OCI-LY3 (cell line): ENCODE data around the gene SHROOM3.
"Not testable (repeated sequence)": the region's sequence is repeated elsewhere in the genome, so short reads cannot be mapped to it uniquely, and the experiment has no call there.

ENCODE experiments used
- EZH2phosphoT487 ChIP-seq: fragments of 200-600 bp; shearing (Covaris generic); IDR thresholded peaks from 2 replicates; pipeline ENCODE4 v1.6.1; 2018; ENCODE audit warnings: antibody characterized with exemption, mixed run types, low read depth
- TF ChIP-seq, protein P1 (sequence below): fragments of 200-600, 300-600 bp; sonication (generic); IDR thresholded peaks from 2 replicates; pipeline ENCODE4 v1.5.1; 2014; ENCODE audit warnings: antibody characterized with exemption, low read length, low read depth

DNA sequence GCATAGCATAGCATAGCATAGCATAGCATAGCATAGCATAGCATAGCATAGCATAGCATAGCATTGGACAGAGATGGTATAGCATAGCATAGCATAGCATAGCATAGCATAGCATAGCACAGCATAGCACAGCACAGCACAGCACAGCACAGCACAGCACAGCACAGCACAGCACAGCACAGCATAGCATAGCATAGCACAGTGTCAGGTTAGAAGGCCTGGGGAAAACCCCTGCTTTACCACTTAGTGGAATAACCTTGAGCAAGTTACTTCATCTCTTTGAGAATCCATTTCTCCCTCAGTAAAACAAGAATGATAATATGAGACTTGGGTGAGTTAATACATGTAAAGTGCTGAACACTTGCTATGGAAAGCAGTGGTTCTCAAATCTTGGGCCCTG lies 173.5 kb downstream of the SHROOM3 start:
- not testable (repeated sequence) for TF ChIP-seq EZH2phosphoT487
- TF ChIP-seq, protein P1, sequence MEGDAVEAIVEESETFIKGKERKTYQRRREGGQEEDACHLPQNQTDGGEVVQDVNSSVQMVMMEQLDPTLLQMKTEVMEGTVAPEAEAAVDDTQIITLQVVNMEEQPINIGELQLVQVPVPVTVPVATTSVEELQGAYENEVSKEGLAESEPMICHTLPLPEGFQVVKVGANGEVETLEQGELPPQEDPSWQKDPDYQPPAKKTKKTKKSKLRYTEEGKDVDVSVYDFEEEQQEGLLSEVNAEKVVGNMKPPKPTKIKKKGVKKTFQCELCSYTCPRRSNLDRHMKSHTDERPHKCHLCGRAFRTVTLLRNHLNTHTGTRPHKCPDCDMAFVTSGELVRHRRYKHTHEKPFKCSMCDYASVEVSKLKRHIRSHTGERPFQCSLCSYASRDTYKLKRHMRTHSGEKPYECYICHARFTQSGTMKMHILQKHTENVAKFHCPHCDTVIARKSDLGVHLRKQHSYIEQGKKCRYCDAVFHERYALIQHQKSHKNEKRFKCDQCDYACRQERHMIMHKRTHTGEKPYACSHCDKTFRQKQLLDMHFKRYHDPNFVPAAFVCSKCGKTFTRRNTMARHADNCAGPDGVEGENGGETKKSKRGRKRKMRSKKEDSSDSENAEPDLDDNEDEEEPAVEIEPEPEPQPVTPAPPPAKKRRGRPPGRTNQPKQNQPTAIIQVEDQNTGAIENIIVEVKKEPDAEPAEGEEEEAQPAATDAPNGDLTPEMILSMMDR: not testable (repeated sequence)
